ENCODE data around the gene ARAP2.

The ARAP2 gene

GRCh38 chr4:36226430-36227227, 17.7 kb downstream of the ARAP2 start:
- 0 out of 2 replicates have a peak overlapping the region, but pooled peaks have one; percentile 10 for H3K4me2 ChIP-seq
- TF ChIP-seq Cebpa-rat (IDR thresholded peaks at IDR 0.05): no peak
- no peak overlapping the region for H3K27ac ChIP-seq
- H4K20me1 ChIP-seq: peaks cover 49% of the 10 kb centered on the region
- H3K36me3 ChIP-seq: peaks cover 32% of the 10 kb centered on the region
- no peaks in the 10 kb centered on the region for H3K27me3 ChIP-seq
- peaks cover 38% of the 10 kb centered on the region for H3K4me1 ChIP-seq
- no peak overlapping the region for H3K4me3 ChIP-seq
- no peak overlapping the region for H3K9ac ChIP-seq
- 0 out of 2 replicates have a peak, but pooled peaks cover 3% of the 10 kb centered on the region for H3K9me3 ChIP-seq

- H3K9ac ChIP-seq: no peak overlapping the region; the same call in 1 of the 2 replicates
- no peak overlapping the region for H3K4me3 ChIP-seq
- H3K27me3 ChIP-seq: no peaks in the 10 kb centered on the region
- H3K27ac ChIP-seq: peak overlapping the region; percentile 6; the same call in 1 of the 2 replicates
- TF ChIP-seq Cebpa-rat (IDR thresholded peaks at IDR 0.05): no peak
- peaks cover 38% of the 10 kb centered on the region for H3K4me1 ChIP-seq
- H4K20me1 ChIP-seq: peaks cover 48% of the 10 kb centered on the region
- peak overlapping the region; percentile 67 for H3K4me2 ChIP-seq
- 0 out of 2 replicates have a peak, but pooled peaks cover 3% of the 10 kb centered on the region for H3K9me3 ChIP-seq
- H3K36me3 ChIP-seq: peaks cover 34% of the 10 kb centered on the region
Measured at GRCh38 chr4:36224972-36225903, 19.1 kb downstream of the ARAP2 start.

- no peak overlapping the region for H3K27ac ChIP-seq
- H3K9me3 ChIP-seq: 0 out of 2 replicates have a peak, but pooled peaks cover 3% of the 10 kb centered on the region
- no peak for TF ChIP-seq Cebpa-rat (IDR thresholded peaks at IDR 0.05)
- peaks cover 47% of the 10 kb centered on the region for H4K20me1 ChIP-seq
- H3K4me3 ChIP-seq: no peak overlapping the region
- no peaks in the 10 kb centered on the region for H3K27me3 ChIP-seq
- peaks cover 23% of the 10 kb centered on the region for H3K36me3 ChIP-seq
- H3K9ac ChIP-seq: no peak overlapping the region
- H3K4me1 ChIP-seq: peaks cover 31% of the 10 kb centered on the region
- H3K4me2 ChIP-seq: no peak overlapping the region
Measured at GRCh38 chr4:36222702-36223101, 21.6 kb downstream of the ARAP2 start.

- Histone ChIP-seq H3K36me3 (peaks cover 19% of the 10 kb centered on the region; the same call in 1 of the 2 replicates), H3K4me3 (no peak overlapping the region), H3K27ac (no peak overlapping the region), H3K9me3 (0 out of 2 replicates have a peak, but pooled peaks cover 3% of the 10 kb centered on the region), H4K20me1 (peaks cover 45% of the 10 kb centered on the region), H3K4me2 (no peak overlapping the region), H3K27me3 (no peaks in the 10 kb centered on the region), H3K9ac (no peak overlapping the region), H3K4me1 (peaks cover 12% of the 10 kb centered on the region)
- no peak for TF ChIP-seq Cebpa-rat (IDR thresholded peaks at IDR 0.05)
Measured at GRCh38 chr4:36220776-36221175, 23.5 kb downstream of the ARAP2 start.

- TF ChIP-seq Cebpa-rat (IDR thresholded peaks at IDR 0.05): no peak
- Histone ChIP-seq H3K4me2 (no peak overlapping the region), H3K9me3 (no peaks in the 10 kb centered on the region), H4K20me1 (peaks cover 34% of the 10 kb centered on the region), H3K4me1 (no peaks in the 10 kb centered on the region), H3K4me3 (no peak overlapping the region), H3K27me3 (no peaks in the 10 kb centered on the region), H3K9ac (no peak overlapping the region), H3K36me3 (peaks cover 22% of the 10 kb centered on the region; the same call in 1 of the 2 replicates), H3K27ac (no peak overlapping the region)
Measured at GRCh38 chr4:36218121-36218520, 26.2 kb downstream of the ARAP2 start.

GRCh38 chr4:36215627-36216026, 28.7 kb downstream of the ARAP2 start:
- TF ChIP-seq Cebpa-rat (IDR thresholded peaks at IDR 0.05): no peak
- Histone ChIP-seq H3K4me1 (no peaks in the 10 kb centered on the region), H3K9ac (no peak overlapping the region), H4K20me1 (peaks cover 26% of the 10 kb centered on the region), H3K4me3 (no peak overlapping the region), H3K4me2 (no peak overlapping the region), H3K27me3 (no peaks in the 10 kb centered on the region), H3K27ac (no peak overlapping the region), H3K9me3 (no peaks in the 10 kb centered on the region), H3K36me3 (peaks cover 39% of the 10 kb centered on the region; the same call in 1 of the 2 replicates)

GRCh38 chr4:36214735-36215485, 29.4 kb downstream of the ARAP2 start:
- TF ChIP-seq Cebpa-rat (IDR thresholded peaks at IDR 0.05): no peak
- no peaks in the 10 kb centered on the region for H3K27me3 ChIP-seq
- H3K4me3 ChIP-seq: no peak overlapping the region
- peaks cover 39% of the 10 kb centered on the region for H3K36me3 ChIP-seq
- no peak overlapping the region for H3K4me2 ChIP-seq
- no peak overlapping the region for H3K27ac ChIP-seq
- peaks cover 19% of the 10 kb centered on the region for H4K20me1 ChIP-seq
- H3K9me3 ChIP-seq: no peaks in the 10 kb centered on the region
- no peak overlapping the region for H3K9ac ChIP-seq
- no peaks in the 10 kb centered on the region for H3K4me1 ChIP-seq

GRCh38 chr4:36213977-36214376, 30.3 kb downstream of the ARAP2 start:
- Histone ChIP-seq H3K4me2 (no peak overlapping the region), H3K4me1 (peaks cover 6% of the 10 kb centered on the region), H3K9me3 (no peaks in the 10 kb centered on the region), H4K20me1 (peaks cover 14% of the 10 kb centered on the region), H3K27me3 (no peaks in the 10 kb centered on the region), H3K9ac (no peak overlapping the region), H3K27ac (no peak overlapping the region), H3K36me3 (peaks cover 37% of the 10 kb centered on the region), H3K4me3 (no peak overlapping the region)
- TF ChIP-seq Cebpa-rat (IDR thresholded peaks at IDR 0.05): no peak

- H3K9me3 ChIP-seq: no peaks in the 10 kb centered on the region
- no peak overlapping the region for H3K4me2 ChIP-seq
- H3K9ac ChIP-seq: no peak overlapping the region
- no peaks in the 10 kb centered on the region; the same call in 1 of the 2 replicates for H4K20me1 ChIP-seq
- H3K4me1 ChIP-seq: peaks cover 13% of the 10 kb centered on the region
- no peak overlapping the region for H3K4me3 ChIP-seq
- peaks cover 54% of the 10 kb centered on the region for H3K36me3 ChIP-seq
- H3K27ac ChIP-seq: no peak overlapping the region
- H3K27me3 ChIP-seq: no peaks in the 10 kb centered on the region
- TF ChIP-seq Cebpa-rat (IDR thresholded peaks at IDR 0.05): no peak
Measured at GRCh38 chr4:36211084-36211483, 33.2 kb downstream of the ARAP2 start.

Data from BLaER1 (cell line).